Left cardiac atrium (tissue), 4 donors: Measurements from ENCODE around the gene HES4. TPM values are rescaled to one million over a fixed set of nuclear protein-coding genes. Genes with fewer than 3 reads are reported as not detected.
A peak's percentile ranks its signal among the peaks of the same experiment; 100 is the strongest.

Experiments used
- ATAC-seq, 2 donors: fragments of 200-7000 bp; cut with Tn5 transposase; one replicate each; pipeline ENCODE4 v1.9.1; 2020; ENCODE audit warnings: mild to moderate bottlenecking in 2 of 2, moderate library complexity in 2 of 2
- DNase-seq: peaks from one replicate; pipeline ENCODE4 v3.0.0-alpha.2; 2020
- intact Hi-C, 2 donors: fragments of 100-400 bp; cut with DNase I; formaldehyde crosslinking; loops; one replicate each; pipeline versions ENCODE4 v1.14.1 to v1.15.1; 2022 to 2023
- long read RNA-seq: library from polyadenylated mRNA; unstranded; transcript quantifications from one replicate; pipeline ENCODE4 v2.0.0, GENCODE V29; 2021
- total RNA-seq, 2 donors: library from RNA; stranded (reverse); fragmentation: NEBNext Ultra II Directional; extraction: Animal tissue kit (Norgen Biotek cat#: 25700); gene quantifications; one replicate each; pipeline ENCODE4 v1.2.1, GENCODE V29; 2021
- donor health status: DM: no; HTN: yes; CAD: no.
- donor health status: DM: no; HTN: yes; CAD: no; lungs with severe emphysema.
- donor health status: DM: yes; HTN: yes; CAD: no.
- donor health status: Dilated cardiomyopathy.

The HES4 gene
- 10 to 100 TPM; 42.1 to 68.3 TPM for total RNA-seq
- long read RNA-seq, partial matches to known transcripts: 0 of 2 reads
- long read RNA-seq, other reads (novel, unspliced or antisense): 0 of 2 reads

- DNase-seq: peak; percentile 96
- peak; percentile 83 to 84 for ATAC-seq
- intact Hi-C loops: no loop called here
Observed at GRCh38 chr1:999725-1000356, at the start of gene HES4. HES4 (minus strand) TSS chr1:1000097; CDS start chr1:999973, 124 bp downstream.

- DNase-seq (no peak), ATAC-seq (no peak)
- intact Hi-C loops: no loop called here
Observed at GRCh38 chr1:1048765-1049164, 48.9 kb upstream of the HES4 start.

GRCh38 chr1:1047963-1048362, 48.1 kb upstream of the HES4 start:
- DNase-seq: no peak
- intact Hi-C loops: no loop called here
- ATAC-seq: no peak

GRCh38 chr1:1047407-1047806, 47.5 kb upstream of the HES4 start:
- no peak for ATAC-seq
- intact Hi-C loops: no loop called here
- DNase-seq: no peak

GRCh38 chr1:1046767-1047166, 46.9 kb upstream of the HES4 start:
- ATAC-seq (no peak), DNase-seq (no peak)
- intact Hi-C loops: no loop called here

GRCh38 chr1:1046243-1046642, 46.3 kb upstream of the HES4 start:
- DNase-seq (no peak), ATAC-seq (no peak)
- intact Hi-C loops: no loop called here

GRCh38 chr1:1045129-1045528, 45.2 kb upstream of the HES4 start:
- no peak for ATAC-seq
- intact Hi-C loops: no loop called here
- DNase-seq: no peak

GRCh38 chr1:1044455-1045078, 44.7 kb upstream of the HES4 start:
- no peak for ATAC-seq
- intact Hi-C loops: no loop called here
- no peak for DNase-seq

GRCh38 chr1:1043921-1044320, 44.0 kb upstream of the HES4 start:
- no peak for DNase-seq
- intact Hi-C loops: no loop called here
- ATAC-seq: no peak

- intact Hi-C loops: no loop called here
- DNase-seq: no peak
- no peak for ATAC-seq
Observed at GRCh38 chr1:1043411-1043810, 43.5 kb upstream of the HES4 start.

GRCh38 chr1:1042835-1043234, 42.9 kb upstream of the HES4 start:
- ATAC-seq: no peak
- intact Hi-C loops: no loop called here
- DNase-seq: no peak

- intact Hi-C loops: no loop called here
- DNase-seq (no peak), ATAC-seq (no peak)
Observed at GRCh38 chr1:1041873-1042272, 42.0 kb upstream of the HES4 start.

GRCh38 chr1:1041092-1041523, 41.2 kb upstream of the HES4 start:
- no peak for DNase-seq
- intact Hi-C loops: no loop called here
- ATAC-seq: peak in 1 of 2 donors; percentile 3

- ATAC-seq: peak; percentile 86 to 89
- intact Hi-C loops: no loop called here
- peak; percentile 77 for DNase-seq
Observed at GRCh38 chr1:1040004-1040991, 40.4 kb upstream of the HES4 start.

GRCh38 chr1:1039145-1039910, 39.4 kb upstream of the HES4 start:
- ATAC-seq (no peak), DNase-seq (no peak)
- intact Hi-C loops: no loop called here

GRCh38 chr1:1038694-1039093, 38.8 kb upstream of the HES4 start:
- ATAC-seq (no peak), DNase-seq (no peak)
- intact Hi-C loops: no loop called here

GRCh38 chr1:1037366-1038327, 37.8 kb upstream of the HES4 start:
- DNase-seq (no peak), ATAC-seq (no peak)
- intact Hi-C loops: no loop called here

- DNase-seq (no peak), ATAC-seq (no peak)
- intact Hi-C loops: no loop called here
Observed at GRCh38 chr1:1035291-1035943, 35.5 kb upstream of the HES4 start.
